ENCODE data around the gene NACC2. TPM values are rescaled to one million over a fixed set of nuclear protein-coding genes. Genes with fewer than 3 reads are reported as not detected.

The NACC2 gene
- total and polyA plus RNA-seq, 2 donors (not counting 3 experiments of a cell fraction or from before 2014, with no cell fraction given) = 15.8 to 27.1 TPM

- Histone ChIP-seq H3K9me3 (replicated peaks; ENCODE audit: control insufficient read depth, insufficient read depth, low read length) (no peaks in the 10 kb centered on the region), H3K36me3 (ENCODE audit: control insufficient read depth in 2 of 2, extremely low read depth in 1 of 2, insufficient read depth in 2 of 2, low read length in 2 of 2) (peaks cover 0 to 3% of the 10 kb centered on the region in 2 experiments), H3K27me3 (ENCODE audit: control insufficient read depth in 2 of 2, insufficient read depth in 2 of 2, low read length in 2 of 2) (no peaks in the 10 kb centered on the region), H3K4me3 (replicated peaks in 1 of 3; ENCODE audit: insufficient read depth in 1 of 3, low read depth in 1 of 3, low read length in 3 of 3) (no peak overlapping the region), H4K20me1 (replicated peaks; ENCODE audit: control insufficient read depth, extremely low read depth, insufficient read depth, low read length) (peaks cover 5% of the 10 kb centered on the region), H3K27ac (ENCODE audit: insufficient read depth, low read depth, low read length) (no peak overlapping the region), H3K4me1 (ENCODE audit: control insufficient read depth, extremely low read depth, insufficient read depth, low read length) (peaks cover 12% of the 10 kb centered on the region), H3K79me2 (ENCODE audit: control insufficient read depth, insufficient read depth, low read length) (peaks cover 66% of the 10 kb centered on the region), H3K9me1 (replicated peaks; ENCODE audit: control insufficient read depth, extremely low read depth, insufficient read depth, low read length) (no peaks in the 10 kb centered on the region), H3K4me2 (ENCODE audit: insufficient read depth, low read length) (no peak overlapping the region), H3K9ac (replicated peaks; ENCODE audit: extremely low read depth, insufficient read depth, low read length) (no peak overlapping the region), H2AFZ (ENCODE audit: low read depth, low read length) (no peak overlapping the region)
- DNase-seq (ENCODE audit: low read depth, low spot score) (no peak), FAIRE-seq (no peak)
- no peak for TF ChIP-seq EZH2 (IDR thresholded peaks at IDR 0.05; ENCODE audit: borderline replicate concordance, low read depth, low read length, severe bottlenecking)
- TF ChIP-seq CTCF (IDR thresholded peaks at IDR 0.05; ENCODE audit: extremely low read depth in 1 of 2, insufficient read depth in 1 of 2, low read depth in 1 of 2, low read length in 2 of 2) = no peak
- no peak for TF ChIP-seq JUN (IDR thresholded peaks at IDR 0.05; ENCODE audit: borderline replicate concordance, insufficient read depth, insufficient read length, low read depth)
- TF ChIP-seq MAX (IDR thresholded peaks at IDR 0.05; ENCODE audit: insufficient read depth, insufficient read length) = no peak
- no peak for TF ChIP-seq FOS (IDR thresholded peaks at IDR 0.05; ENCODE audit: borderline replicate concordance, insufficient read depth, low read length)
- TF ChIP-seq POLR2AphosphoS5 (IDR thresholded peaks at IDR 0.05; ENCODE audit: insufficient read depth, low read depth, low read length) = no peak
- BruUV-seq (replicated peaks) = no TSS peak
- dilution Hi-C loops (cut with MboI; ENCODE audit: extremely low pct_ligation_motif_present, low sequenced_read_pairs) (no loop called here), intact Hi-C loops (cut with micrococcal nuclease) (no loop called here)
- POLR2A ChIA-PET = no interaction called here
- CTCF ChIA-PET = interaction anchor here (1.0 to 1.4 kb wide), 2 partner anchors 35 to 53 kb away, joined by 3 to 5 read pairs; no protein-coding TSS in a partner anchor
These were observed 58.2 kb downstream of the NACC2 start for GRCh38 chr9:136036848-136037247.
